Gastroesophageal sphincter (tissue), 4 donors: Measurements from ENCODE around the gene HAUS3. TPM values are rescaled to one million over a fixed set of nuclear protein-coding genes. Genes with fewer than 3 reads are reported as not detected.

Source experiments
- ATAC-seq: fragments of 150-250 bp; one replicate; pipeline ENCODE4 v1.9.1; 2016; ENCODE audit warnings: mild to moderate bottlenecking, moderate library complexity
- H3K27ac ChIP-seq, 4 donors: fragments of 200-600 bp; sonication (generic) in 3 of 4; 1 replicate in 3 of 4; 2 replicates in 1 of 4; pipeline ENCODE4 v1.5.1; 2016 to 2019
- H3K27me3 ChIP-seq: fragments of 200-600 bp; sonication (generic); one replicate; pipeline ENCODE4 v1.5.1; 2019
- H3K36me3 ChIP-seq, 2 donors: fragments of 200-600 bp; sonication (generic); one replicate each; pipeline ENCODE4 v1.5.1; 2019; ENCODE audit warnings: control low read depth in 1 of 2
- H3K4me1 ChIP-seq, 3 donors: fragments of 200-600 bp; sonication (generic); 1 replicate in 2 of 3; 2 replicates in 1 of 3; pipeline ENCODE4 v1.5.1; 2016 to 2019; ENCODE audit warnings: control low read depth in 2 of 3
- H3K4me3 ChIP-seq, 2 donors: fragments of 200-600 bp; sonication (generic); one replicate each; pipeline ENCODE4 v1.5.1; 2019; ENCODE audit warnings: mild to moderate bottlenecking in 1 of 2, moderate library complexity in 1 of 2
- H3K9me3 ChIP-seq, 3 donors: fragments of 200-600 bp; sonication (generic); one replicate each; pipeline ENCODE4 v1.5.1; 2017 to 2019; ENCODE audit warnings: control low read depth in 2 of 3
- EP300 ChIP-seq: sonication (generic); formaldehyde crosslinking; IDR thresholded peaks from one replicate; pipeline ENCODE4 v1.6.1; 2017; ENCODE audit warnings: antibody characterized with exemption, mild to moderate bottlenecking
- POLR2A ChIP-seq, 2 donors: fragments of 450-650 bp; IDR thresholded peaks; one replicate each; pipeline ENCODE4 v1.6.1; 2017; ENCODE audit warnings: antibody characterized with exemption in 2 of 2, mild to moderate bottlenecking in 2 of 2, moderate library complexity in 1 of 2
- POLR2AphosphoS5 ChIP-seq: sonication (generic); formaldehyde crosslinking; IDR thresholded peaks from one replicate; pipeline ENCODE4 v1.6.1; 2017; ENCODE audit warnings: antibody characterized with exemption
- WGBS, 2 donors: methylation state at CpG; one replicate each; pipeline ENCODE4 v1.1.5; 2018; ENCODE audit warnings: low coverage in 1 of 2; 5-methylcytosine and 5-hydroxymethylcytosine counted together
- total RNA-seq, 4 donors: library from RNA; depleted of rRNA; stranded (reverse); fragments of >200 nt; gene quantifications; one replicate each; pipeline ENCODE4 v1.1.0, GENCODE V29; 2016
- TF ChIP-seq, protein P1 (sequence below), 4 experiments: fragments of 200-600 bp in 2 of 4; fragments of 450-650 bp in 2 of 4; sonication (generic) in 1 of 4; IDR thresholded peaks; one replicate each; pipeline ENCODE4 v1.5.1; 2017 to 2019; ENCODE audit warnings: antibody characterized with exemption in 4 of 4, mild to moderate bottlenecking in 2 of 4, moderate library complexity in 2 of 4

HAUS3 gene
- total RNA-seq, 4 donors from 2014 or later = 10.0 to 16.3 (median 12.7) TPM

DNA sequence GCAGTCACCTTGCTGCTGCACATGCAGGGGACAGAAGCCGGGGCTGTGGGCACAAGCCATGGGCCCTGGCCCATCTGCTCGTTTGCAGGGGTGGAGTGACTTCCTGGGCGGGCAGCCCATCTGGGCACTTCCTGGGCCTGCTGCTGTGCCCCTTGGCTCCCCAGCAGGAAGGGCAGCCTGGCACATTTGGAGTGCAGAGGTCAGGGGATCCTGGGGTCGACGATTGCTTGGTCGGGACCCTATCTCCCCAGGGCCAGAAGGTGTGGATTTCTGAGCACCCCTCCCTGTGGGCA, 30.9 kb upstream of the HAUS3 start:
- WGBS, 2 donors = 80% methylated on average over 2 of the region's 6 CpGs; no CpG with 5 or more reads in 1 of the 2 donors
- TF ChIP-seq EP300 (no peak), POLR2AphosphoS5 (no peak), POLR2A (IDR thresholded peaks at IDR 0.05) (no peak)
- TF ChIP-seq, protein P1, sequence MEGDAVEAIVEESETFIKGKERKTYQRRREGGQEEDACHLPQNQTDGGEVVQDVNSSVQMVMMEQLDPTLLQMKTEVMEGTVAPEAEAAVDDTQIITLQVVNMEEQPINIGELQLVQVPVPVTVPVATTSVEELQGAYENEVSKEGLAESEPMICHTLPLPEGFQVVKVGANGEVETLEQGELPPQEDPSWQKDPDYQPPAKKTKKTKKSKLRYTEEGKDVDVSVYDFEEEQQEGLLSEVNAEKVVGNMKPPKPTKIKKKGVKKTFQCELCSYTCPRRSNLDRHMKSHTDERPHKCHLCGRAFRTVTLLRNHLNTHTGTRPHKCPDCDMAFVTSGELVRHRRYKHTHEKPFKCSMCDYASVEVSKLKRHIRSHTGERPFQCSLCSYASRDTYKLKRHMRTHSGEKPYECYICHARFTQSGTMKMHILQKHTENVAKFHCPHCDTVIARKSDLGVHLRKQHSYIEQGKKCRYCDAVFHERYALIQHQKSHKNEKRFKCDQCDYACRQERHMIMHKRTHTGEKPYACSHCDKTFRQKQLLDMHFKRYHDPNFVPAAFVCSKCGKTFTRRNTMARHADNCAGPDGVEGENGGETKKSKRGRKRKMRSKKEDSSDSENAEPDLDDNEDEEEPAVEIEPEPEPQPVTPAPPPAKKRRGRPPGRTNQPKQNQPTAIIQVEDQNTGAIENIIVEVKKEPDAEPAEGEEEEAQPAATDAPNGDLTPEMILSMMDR (IDR thresholded peaks at IDR 0.05) = no peak
- H3K36me3 ChIP-seq = peaks cover 0 to 20% of the 10 kb centered on the region in 2 donors
- H3K9me3 ChIP-seq = no peaks in the 10 kb centered on the region
- ATAC-seq = no peak
- H3K27ac ChIP-seq = no peak overlapping the region
- no peaks in the 10 kb centered on the region for H3K4me1 ChIP-seq
- no peak overlapping the region for H3K4me3 ChIP-seq
- no peaks in the 10 kb centered on the region for H3K27me3 ChIP-seq

DNA sequence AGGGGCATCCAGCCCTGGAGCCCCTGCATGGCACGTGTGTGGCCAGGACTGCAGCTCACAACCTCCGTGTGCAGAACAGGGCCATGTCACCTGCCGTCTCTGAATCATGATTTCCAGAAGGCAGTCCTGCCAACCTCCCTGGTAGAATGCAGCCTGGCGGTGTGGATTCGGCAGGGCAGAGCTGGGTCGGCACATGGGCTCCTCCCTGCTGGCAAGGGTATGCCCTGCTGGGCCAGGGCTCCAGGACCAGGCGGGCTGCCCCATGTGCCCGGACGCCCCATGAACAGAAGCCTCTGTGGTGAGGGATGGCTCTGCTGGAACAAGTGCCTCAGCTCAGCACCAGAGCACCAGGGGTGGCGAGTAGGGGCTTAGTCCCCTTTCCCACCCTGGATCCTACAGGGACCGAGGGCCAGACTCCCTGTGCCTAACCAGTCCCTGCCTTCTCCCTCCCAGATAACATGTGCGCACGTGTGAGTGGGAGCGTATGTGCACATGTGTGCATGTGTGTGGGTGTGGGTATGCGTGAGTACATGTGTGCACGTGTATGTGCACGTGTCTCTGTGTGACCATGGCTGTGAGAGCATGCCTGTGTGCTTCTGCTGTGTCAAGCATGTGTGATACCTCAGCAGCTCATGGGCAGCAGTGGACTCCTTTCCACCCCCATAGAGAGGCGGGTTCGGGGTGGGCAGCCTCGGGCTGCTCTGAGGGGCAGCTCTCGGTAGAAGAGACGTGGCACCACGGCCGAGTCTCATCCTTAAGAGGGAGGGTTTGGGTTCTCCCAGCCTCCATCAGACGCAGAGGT, 30.3 kb upstream of the HAUS3 start:
- Histone ChIP-seq H3K4me1 (peaks cover 0 to 5% (median 0%) of the 10 kb centered on the region in 3 donors), H3K27ac (no peak overlapping the region), H3K36me3 (peaks cover 0 to 20% of the 10 kb centered on the region in 2 donors), H3K27me3 (no peaks in the 10 kb centered on the region), H3K4me3 (no peak overlapping the region), H3K9me3 (no peaks in the 10 kb centered on the region)
- TF ChIP-seq, protein P1 (IDR thresholded peaks at IDR 0.05) = no peak
- TF ChIP-seq POLR2A (IDR thresholded peaks at IDR 0.05) (no peak), EP300 (no peak), POLR2AphosphoS5 (no peak)
- ATAC-seq = no peak
- 80 to 83% methylated on average over 1 to 5 of the region's 25 CpGs for WGBS, 2 donors

DNA sequence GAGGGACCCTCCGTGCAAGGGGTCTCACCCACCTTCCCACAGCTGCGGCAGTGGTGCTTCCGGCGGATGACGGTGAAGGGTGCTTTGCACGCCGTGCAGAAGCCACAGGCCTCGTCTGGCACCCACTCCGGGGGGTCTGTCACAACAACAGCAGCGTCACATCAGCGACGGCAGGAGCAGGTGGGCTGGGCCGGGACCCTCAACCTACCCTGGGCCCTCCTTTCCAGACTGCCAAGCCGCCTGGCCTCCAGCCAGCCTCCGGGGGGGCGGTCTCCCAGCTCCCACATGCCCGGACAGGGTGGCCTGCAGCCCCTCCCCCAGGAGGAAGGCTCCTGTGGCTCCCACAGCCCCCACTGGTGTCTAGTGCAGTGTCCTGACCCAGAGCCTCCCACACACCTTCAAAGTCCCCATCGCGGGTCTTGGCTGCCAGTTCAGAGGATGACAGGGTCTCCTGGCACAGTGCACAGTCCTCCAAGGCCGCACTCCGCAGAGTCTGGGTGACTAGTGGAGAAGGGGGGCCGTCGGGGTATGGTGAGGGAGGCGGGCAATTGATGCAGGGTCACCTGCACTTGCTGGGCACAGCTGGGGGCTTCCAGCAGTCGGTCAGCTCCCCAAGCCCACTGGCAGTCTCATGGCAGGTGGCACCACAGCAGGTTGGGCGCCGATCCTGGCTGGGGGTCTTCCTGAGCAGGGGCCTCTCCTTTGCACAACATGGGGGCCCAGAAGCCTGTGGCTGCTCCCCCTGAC, 29.5 kb upstream of the HAUS3 start:
- Histone ChIP-seq H3K27me3 (no peaks in the 10 kb centered on the region), H3K4me1 (peaks cover 0 to 12% (median 3%) of the 10 kb centered on the region in 3 donors), H3K27ac (no peak overlapping the region), H3K4me3 (no peak overlapping the region), H3K36me3 (peaks cover 0 to 20% of the 10 kb centered on the region in 2 donors), H3K9me3 (no peaks in the 10 kb centered on the region)
- TF ChIP-seq POLR2A (IDR thresholded peaks at IDR 0.05) (no peak), EP300 (no peak), POLR2AphosphoS5 (no peak)
- TF ChIP-seq, protein P1 (IDR thresholded peaks at IDR 0.05) = no peak
- no peak for ATAC-seq
- WGBS, 2 donors = 82% methylated on average over 11 of the region's 27 CpGs; no CpG with 5 or more reads in 1 of the 2 donors

- Histone ChIP-seq H3K36me3 (peaks cover 0 to 20% of the 10 kb centered on the region in 2 donors), H3K9me3 (no peaks in the 10 kb centered on the region), H3K4me1 (peaks cover 4 to 21% (median 8%) of the 10 kb centered on the region in 3 donors), H3K27me3 (no peaks in the 10 kb centered on the region), H3K4me3 (no peak overlapping the region), H3K27ac (no peak overlapping the region)
- WGBS, 2 donors = no CpG with 5 or more reads among the region's 34 CpGs
- no peak for ATAC-seq
- TF ChIP-seq EP300 (no peak), POLR2AphosphoS5 (no peak), POLR2A (IDR thresholded peaks at IDR 0.05) (no peak)
- TF ChIP-seq, protein P1 (IDR thresholded peaks at IDR 0.05) = no peak
Observed at GRCh38 chr4:2270341-2271165, 28.6 kb upstream of the HAUS3 start.
